HPDE6-E6E7 (cell line): Measurements from ENCODE around the gene ANKRD11.
A peak's percentile ranks its signal among the peaks of the same experiment; 100 is the strongest.
"Not testable (repeated sequence)": the region's sequence is repeated elsewhere in the genome, so short reads cannot be mapped to it uniquely, and the experiment has no call there.

Source experiments
- DNase-seq: peaks from one replicate; pipeline ENCODE4 v3.0.0; 2011; ENCODE audit warnings: missing footprints; ENCODE audit errors: extremely low spot score

Gene ANKRD11

DNA sequence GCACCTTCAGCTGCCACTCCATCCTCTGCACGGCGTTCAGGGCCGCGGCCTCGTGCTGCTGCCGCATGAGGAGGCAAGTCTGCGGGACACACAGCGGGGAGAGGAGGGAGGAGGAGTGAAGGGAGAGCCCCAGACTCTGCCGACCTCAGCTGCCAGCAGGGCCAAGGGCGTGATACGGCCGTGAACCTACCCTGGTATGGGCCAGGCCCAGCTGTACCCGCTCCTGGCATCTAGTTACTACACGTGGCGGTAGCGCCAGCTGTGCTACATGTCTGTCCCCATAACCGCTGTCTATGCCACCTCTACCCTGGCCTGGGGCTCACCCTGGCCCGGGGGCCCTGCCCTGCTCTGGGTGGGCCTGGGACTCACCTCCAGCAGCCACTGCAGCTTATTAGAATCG lies 221.8 kb downstream of the ANKRD11 start:
- DNase-seq: no peak

DNA sequence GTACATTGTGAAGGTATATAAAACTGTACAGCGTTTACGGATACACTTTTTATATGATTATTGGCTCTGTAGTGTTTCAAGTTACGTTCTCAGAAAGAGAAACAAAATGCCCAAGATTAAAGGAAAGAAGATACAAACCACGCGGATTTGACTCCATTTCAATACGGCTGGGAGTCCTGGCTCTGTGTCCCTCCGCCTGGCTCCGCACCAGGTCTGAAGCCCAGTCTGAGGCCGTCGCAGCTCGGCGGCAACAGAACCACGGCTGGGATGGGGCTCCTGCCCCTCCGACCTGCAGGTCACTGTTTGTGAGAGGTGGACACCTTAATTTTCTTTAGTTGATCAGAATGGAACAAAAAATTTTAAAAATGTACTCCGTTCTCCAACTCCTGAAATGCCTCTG lies 222.6 kb downstream of the ANKRD11 start:
- not testable (repeated sequence) for DNase-seq

DNA sequence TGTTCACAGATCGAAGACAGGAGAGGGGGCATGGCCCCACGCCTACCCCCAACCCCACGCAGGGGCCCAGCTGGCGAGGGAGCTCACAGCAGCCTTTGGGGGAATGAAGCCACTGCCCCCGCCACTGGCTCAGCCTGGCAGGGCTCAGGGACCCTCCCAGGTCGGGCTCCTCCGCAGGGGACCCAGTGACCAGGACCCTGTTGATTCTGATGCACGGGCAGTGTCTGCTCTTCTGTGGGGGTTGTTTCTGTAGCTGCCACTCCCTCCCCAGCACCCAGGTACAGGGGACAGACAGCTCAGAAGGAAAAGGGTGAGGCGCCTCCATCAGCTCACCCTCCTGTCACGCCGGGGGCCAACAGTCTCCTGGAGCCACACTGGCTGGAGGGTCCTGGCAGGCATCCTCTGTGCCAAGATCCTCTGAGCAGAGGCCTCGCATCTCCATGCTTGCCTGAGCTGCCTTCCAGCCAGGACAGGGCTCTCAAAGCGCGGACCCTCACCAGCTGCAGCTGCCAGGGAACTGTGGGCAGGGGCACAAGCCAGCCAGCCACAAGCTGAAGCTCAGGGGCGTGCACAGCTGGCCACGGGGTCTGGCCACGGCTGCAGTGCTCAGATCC lies 223.7 kb downstream of the ANKRD11 start:
- no peak for DNase-seq

DNA sequence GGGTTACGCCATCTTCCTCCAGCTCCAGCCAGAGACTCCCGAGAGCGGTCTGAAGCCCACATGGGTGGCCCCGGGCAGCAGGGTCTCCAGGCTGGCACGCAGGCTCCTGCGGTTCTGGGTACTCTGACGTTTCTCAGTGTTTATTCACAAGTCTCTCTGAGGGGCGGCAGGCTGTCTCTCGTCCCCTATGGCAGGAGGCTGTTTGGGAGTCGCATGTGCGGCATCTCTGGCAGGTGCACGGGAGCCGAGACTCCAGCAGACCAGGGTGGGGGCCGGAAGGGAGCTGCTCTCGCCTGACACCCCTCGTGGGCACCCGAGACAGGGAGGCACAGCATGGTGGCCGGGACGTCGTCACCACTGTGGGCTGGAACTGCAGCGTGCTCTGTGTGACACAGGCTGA lies 224.7 kb downstream of the ANKRD11 start:
- no peak for DNase-seq

- DNase-seq: no peak
These were observed 225.4 kb downstream of the ANKRD11 start for GRCh38 chr16:89264800-89265550.

DNA sequence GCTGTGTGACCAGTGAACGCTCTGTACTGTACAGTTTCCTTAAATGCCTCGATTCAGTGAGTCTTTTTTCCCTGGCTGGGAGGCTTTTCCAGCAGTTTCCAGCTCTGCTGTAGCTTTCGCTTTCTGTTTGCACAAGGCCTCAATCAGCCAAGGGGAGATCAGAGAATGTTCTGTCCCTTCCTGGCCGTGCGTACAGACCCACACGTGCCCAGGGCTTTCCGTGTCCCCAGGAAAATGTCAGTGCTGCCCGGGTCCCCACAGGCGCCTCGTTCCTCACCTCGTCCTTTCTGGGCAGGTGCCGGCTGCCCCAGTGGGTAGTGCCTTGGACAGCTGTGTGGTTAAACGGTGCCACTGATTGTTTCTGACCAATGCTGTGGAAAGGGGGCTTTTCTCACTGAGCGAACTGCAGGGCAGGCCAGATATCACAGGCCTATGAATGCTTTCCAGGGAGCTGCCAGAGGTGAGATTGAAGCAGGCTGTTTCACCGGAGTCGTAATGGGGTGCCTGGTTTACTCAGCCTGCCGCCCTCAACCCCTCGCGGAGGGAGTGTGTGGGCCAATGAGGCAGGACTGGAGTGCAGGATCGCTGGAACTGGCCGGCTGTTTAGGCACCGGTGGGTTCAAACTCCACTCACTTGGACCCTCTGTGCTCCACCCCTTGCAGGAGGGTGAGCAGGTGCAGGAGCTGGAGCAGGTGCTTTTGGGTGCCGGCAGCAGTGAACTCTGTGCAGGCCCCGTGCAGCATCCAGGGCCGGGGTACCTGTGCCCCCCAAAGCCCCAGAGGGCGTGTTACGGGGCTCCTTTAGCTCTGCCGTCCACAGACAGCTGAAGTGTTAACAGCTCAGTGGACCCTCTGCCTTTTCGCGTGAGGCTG lies 228.4 kb downstream of the ANKRD11 start:
- no peak for DNase-seq

DNA sequence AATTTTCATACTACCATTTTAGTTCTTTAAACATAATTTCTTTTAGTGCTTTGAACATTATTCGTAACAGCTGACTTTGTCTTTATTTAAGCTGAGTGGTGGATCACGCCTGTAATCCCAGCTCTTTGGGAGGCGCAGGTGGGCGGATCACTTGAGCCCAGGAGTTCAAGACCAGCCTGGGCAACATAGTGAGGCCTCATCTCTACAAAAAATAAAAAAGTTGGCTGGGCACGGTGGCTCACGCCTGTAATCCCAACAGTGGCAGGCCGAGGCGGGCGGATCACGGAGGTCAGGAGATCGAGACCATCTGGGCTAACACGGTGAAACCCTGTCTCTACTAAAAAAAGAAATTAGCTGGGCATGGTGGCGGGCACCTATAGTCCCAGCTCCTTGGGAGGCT lies 230.5 kb downstream of the ANKRD11 start:
- not testable (repeated sequence) for DNase-seq

- no peak for DNase-seq
These were observed 232.4 kb downstream of the ANKRD11 start for GRCh38 chr16:89257757-89258465.

GRCh38 chr16:89257281-89257731 lies 233.1 kb downstream of the ANKRD11 start:
- no peak for DNase-seq

DNA sequence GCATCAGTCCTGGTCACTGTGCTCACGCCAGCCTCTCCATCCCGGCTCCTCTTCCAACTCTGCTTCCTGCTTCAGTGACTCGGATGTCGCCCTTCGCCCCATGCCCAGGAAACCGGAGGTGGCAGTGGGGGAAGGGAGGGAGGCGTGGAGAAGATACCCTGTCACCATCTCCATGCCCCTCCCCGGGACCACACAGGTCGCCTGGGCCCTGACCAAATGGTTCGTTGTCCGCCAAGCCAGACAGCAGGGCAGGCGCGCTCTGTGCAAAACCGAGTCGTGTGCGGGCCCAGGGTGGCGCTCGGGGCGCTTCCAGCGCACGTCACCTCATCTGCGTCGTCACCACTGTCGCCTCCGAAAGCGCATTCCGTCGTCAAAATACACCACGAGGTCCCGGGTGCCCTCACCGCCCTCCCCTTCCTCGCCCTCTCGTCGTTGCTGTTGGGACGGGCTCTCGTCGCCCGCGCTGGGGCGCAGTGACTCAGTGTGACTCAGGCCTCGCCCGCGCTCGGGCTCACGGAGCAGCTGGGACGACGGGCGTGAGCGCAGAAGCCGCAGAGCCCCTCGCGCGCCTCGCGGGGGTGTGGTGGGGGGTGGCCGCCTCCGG lies 233.6 kb downstream of the ANKRD11 start:
- peak; percentile 66 for DNase-seq

DNA sequence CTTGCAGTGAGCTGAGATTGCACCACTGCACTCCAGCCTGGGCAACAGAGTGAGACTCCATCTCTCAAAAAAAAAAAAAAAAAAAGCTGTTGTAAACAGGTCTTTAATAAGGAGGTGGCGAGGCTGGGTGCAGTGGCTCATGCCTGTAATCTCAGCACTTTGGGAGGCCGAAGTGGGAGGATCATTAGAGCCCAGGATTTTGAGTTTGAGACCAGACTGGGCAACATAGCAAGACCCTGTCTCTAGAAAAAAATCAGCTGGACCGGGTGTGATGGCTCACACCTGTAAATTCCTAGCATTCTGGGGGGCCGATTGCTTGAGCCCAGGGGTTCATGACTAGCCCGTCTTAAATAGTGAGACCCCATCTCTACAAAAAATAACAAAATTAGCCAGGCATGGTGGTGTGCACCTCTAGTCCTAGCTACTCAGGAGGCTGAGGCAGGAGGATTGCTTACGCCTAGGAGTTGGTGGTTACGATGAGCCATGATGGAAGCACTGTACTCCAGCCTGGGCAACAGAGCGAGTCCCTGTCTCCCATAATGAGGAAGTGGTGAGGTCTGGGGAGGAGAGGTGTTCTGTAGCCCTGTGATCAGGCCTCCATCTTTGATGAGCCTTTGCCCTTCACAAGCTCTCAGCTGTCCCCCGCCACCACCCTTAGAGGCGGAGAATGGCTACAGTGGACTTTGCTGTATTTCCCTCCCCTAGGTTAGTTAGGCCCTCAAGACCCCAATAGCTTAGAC lies 236.6 kb downstream of the ANKRD11 start:
- DNase-seq: no peak

- DNase-seq: no peak
These were observed 242.0 kb downstream of the ANKRD11 start for GRCh38 chr16:89248196-89248982.

- not testable (repeated sequence) for DNase-seq
These were observed 242.7 kb downstream of the ANKRD11 start for GRCh38 chr16:89247734-89248075.

DNA sequence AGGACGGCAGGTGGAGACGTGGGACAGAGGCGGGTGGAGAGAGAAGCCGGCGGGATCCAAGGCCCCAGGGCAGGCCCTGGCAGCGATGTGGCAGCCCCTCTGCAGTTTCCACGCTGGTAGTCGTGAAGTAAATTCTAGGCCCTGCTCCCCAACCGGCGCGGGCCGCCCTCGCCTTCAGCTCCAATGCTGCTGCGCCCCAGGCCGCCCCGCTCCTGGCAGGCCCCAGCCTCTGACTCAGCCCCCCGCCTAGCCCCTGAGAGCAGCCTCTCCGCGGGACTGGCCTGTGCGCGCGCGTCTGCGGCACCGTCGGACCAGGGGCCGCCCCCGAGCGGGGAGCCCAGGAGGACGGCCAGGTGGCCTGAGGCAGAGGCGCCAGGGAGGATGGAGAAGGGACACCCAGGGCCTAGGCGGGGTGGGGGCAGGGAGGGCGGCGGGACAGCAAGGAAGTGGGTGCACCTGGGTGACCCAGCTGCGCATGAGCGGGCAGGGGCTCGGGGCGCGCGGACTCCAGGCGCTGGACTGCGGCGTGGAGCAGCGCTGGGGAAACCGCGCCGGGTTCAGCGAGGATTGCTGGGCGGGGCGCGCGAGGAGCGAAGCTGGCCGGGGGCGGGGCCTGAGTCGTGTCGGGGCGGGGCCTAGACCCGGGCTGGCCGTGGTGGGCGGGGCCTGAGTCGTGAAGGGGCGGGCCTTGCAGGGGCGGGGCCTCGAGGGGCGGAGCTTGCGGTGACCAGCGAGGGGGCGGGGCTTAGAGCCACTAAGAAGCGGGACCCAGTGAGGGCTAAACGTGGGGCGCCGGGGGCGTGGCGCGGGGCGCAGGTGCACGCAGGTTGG lies 243.2 kb downstream of the ANKRD11 start:
- DNase-seq: peak; percentile 82

- DNase-seq: no peak
These were observed 243.9 kb downstream of the ANKRD11 start for GRCh38 chr16:89246383-89246902.

- no peak for DNase-seq
These were observed 245.6 kb downstream of the ANKRD11 start for GRCh38 chr16:89244754-89245153.

DNA sequence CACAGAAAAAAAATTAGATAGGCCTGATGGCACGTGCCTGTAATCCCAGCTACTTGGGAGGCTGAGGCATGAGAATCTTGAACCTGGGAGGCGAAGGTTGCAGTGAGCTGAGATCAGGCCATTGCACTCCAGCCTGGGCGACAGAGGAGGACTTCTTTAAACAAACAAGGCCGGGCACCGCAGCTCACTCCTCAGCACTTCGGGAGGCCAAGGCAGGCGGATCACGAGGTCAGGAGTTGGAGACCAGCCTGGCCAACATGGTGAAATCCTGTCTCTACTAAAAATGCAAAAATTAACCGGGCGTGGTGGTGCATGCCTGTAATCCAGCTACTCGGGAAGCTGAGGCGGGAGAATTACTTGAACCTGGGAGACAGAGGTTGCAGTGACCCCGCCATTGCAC lies 246.1 kb downstream of the ANKRD11 start:
- DNase-seq: not testable (repeated sequence)

- no peak for DNase-seq
These were observed 246.7 kb downstream of the ANKRD11 start for GRCh38 chr16:89243664-89244063.

DNA sequence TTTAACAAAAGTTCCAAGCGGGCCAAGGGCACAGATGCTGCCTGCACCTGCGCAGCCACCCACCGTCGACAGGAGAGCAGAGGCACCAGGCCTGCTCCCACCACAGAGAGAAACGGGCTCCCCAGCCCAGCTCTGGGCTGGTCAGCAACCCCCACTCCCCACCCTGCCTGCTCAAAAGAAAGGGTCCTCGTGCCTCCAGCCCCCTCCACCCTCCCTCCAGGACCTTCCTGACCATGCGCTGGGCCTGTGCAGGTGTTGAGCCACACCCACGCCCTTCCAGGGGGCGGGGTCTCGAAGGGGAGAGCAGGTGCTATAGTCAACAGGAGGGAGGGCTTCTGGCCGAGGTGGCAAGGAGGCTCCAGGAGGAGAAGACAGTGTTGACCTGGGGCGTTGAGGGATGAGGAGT lies 247.6 kb downstream of the ANKRD11 start:
- DNase-seq: no peak
